ENCODE data around the gene CCDC141. TPM values are rescaled to one million over a fixed set of nuclear protein-coding genes. Genes with fewer than 3 reads are reported as not detected.
"Not testable (repeated sequence)": the region's sequence is repeated elsewhere in the genome, so short reads cannot be mapped to it uniquely, and the experiment has no call there.

CCDC141 gene, protein sequence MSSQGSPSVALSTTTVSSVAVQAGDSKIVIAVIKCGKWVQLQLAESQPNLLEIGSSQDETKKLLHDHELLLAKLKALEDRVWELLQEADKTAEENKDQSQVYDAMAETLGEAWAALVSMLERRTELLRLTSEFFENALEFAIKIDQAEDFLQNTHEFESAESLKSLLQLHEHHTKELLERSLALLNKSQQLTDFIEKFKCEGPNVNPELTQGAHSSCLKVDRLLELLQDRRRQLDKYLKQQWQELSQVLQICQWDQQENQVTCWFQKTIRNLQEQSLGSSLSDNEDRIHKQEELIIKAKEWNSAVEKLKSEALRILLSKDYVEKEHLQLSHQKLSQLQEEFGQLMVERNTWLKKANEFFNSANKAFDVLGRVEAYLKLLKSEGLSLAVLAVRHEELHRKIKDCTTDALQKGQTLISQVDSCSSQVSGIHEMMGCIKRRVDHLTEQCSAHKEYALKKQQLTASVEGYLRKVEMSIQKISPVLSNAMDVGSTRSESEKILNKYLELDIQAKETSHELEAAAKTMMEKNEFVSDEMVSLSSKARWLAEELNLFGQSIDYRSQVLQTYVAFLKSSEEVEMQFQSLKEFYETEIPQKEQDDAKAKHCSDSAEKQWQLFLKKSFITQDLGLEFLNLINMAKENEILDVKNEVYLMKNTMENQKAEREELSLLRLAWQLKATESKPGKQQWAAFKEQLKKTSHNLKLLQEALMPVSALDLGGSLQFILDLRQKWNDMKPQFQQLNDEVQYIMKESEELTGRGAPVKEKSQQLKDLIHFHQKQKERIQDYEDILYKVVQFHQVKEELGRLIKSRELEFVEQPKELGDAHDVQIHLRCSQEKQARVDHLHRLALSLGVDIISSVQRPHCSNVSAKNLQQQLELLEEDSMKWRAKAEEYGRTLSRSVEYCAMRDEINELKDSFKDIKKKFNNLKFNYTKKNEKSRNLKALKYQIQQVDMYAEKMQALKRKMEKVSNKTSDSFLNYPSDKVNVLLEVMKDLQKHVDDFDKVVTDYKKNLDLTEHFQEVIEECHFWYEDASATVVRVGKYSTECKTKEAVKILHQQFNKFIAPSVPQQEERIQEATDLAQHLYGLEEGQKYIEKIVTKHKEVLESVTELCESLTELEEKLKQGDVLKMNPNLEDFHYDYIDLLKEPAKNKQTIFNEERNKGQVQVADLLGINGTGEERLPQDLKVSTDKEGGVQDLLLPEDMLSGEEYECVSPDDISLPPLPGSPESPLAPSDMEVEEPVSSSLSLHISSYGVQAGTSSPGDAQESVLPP (N-terminal part only)
- polyA plus RNA-seq = 0.70 TPM
- long read RNA-seq, donor 1 = 0 reads
- long read RNA-seq, donor 2 = 0 reads
- long read RNA-seq, donor 3 = 0 reads
- long read RNA-seq, donor 4 = 0 reads
- long read RNA-seq, donor 5 = 0 reads
- long read RNA-seq, donor 6 = 0 reads
- long read RNA-seq, donor 7 = 0 reads
- long read RNA-seq, donor 8 = 0 reads
- long read RNA-seq, donor 9 = 0 reads
- long read RNA-seq, donor 10 = 0 reads
- long read RNA-seq, donor 11 = 0 reads

DNA sequence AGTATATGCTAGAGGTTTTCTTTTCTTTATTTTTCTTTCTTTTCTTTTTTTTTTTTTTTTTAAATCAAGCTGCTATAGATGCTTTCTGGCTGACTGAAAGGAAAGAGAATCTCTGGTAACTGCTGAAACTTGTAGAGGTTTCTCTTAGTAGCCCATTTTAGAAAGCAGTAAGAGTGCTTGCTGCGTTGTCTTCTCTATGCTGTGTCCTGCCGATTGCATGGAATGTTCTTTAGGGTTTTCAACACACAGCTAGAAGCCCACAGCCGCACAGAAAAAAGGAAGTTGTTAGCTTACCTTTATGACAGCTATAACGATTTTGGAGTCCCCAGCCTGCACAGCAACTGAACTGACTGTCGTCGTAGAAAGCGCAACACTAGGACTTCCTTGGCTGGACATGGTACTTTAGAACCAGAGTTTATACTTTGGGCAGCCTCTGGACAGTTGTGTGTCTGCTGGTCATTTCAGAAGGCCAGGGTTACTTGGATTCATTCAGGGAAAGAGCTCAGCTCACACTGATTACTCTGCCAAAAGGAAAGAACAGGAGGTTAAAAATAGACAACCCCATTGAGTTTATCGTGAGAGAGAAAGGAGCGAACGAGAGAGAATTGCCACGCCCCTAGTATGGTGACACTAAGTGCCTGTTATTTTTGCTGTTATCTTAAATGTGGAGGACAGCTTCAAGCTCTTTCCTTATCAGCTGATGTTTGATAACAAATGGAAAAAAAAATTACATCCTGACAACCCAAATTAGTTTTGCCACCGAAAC lies at the start of gene CCDC141:
TSS of gene CCDC141 (minus strand) at position 592 of the 766 bp plus-strand sequence. CDS start at position 396, 196 bp downstream.
- WGBS (ENCODE audit: insufficient coverage, low lambda C conversion rate) = 25% methylated on average over 2 of the region's 12 CpGs
- peak within 1 kb of the TSS; percentile 37 for H3K4me3 ChIP-seq (ENCODE audit: low read length)
- peaks cover 5% of the 10 kb centered on the region for H3K36me3 ChIP-seq (ENCODE audit: control insufficient read depth, insufficient read depth, low read length)
- H3K27ac ChIP-seq (ENCODE audit: low read length) = peak within 1 kb of the TSS; percentile 30
- H3K4me1 ChIP-seq (ENCODE audit: control insufficient read depth, insufficient read depth, low read length) = peaks cover 19% of the 10 kb centered on the region
- H3K9me3 ChIP-seq (ENCODE audit: control insufficient read depth, low read depth, low read length) = no peaks in the 10 kb centered on the region
- peak in 1 of 2 donors; percentile 39 for DNase-seq
- H3K27me3 ChIP-seq (ENCODE audit: control insufficient read depth, insufficient read depth, low read length) = no peaks in the 10 kb centered on the region

DNA sequence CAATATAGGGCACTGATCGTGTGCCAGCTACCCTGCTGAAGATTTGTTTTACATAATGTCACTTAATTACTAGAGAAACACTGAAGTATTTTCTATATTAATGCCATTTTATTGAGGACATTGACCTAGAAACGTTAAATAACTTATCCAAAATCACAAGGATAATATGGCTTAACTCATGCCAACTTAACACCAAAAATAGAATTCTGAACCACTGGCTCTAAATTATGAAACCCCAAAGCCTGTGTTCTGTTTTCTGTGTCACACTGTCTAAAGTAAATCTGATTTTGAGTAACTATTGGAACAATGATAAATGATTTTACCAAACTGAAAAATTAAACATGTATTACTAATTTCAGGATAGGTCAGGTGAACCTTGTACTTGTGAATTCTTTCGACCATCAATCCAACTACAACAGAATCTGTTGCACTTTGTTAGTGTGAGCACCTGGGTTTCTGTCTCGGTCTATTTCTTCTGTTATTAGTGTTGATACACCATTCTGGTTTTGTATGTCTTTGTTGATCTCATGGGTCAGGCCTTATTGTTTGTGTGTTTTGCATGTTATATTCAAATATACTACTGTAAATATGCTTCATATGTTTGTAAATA lies 48.2 kb upstream of the CCDC141 start:
- no peaks in the 10 kb centered on the region for H3K36me3 ChIP-seq (ENCODE audit: control insufficient read depth, insufficient read depth, low read length)
- no peak overlapping the region for H3K4me3 ChIP-seq (ENCODE audit: low read length)
- peaks cover under 1% of the 10 kb centered on the region for H3K9me3 ChIP-seq (ENCODE audit: control insufficient read depth, low read depth, low read length)
- H3K27me3 ChIP-seq (ENCODE audit: control insufficient read depth, insufficient read depth, low read length) = no peaks in the 10 kb centered on the region
- H3K4me1 ChIP-seq (ENCODE audit: control insufficient read depth, insufficient read depth, low read length) = no peaks in the 10 kb centered on the region
- H3K27ac ChIP-seq (ENCODE audit: low read length) = no peak overlapping the region
- no peak for DNase-seq
- WGBS (ENCODE audit: insufficient coverage, low lambda C conversion rate) = 82% methylated on average over 2 of the region's 4 CpGs

DNA sequence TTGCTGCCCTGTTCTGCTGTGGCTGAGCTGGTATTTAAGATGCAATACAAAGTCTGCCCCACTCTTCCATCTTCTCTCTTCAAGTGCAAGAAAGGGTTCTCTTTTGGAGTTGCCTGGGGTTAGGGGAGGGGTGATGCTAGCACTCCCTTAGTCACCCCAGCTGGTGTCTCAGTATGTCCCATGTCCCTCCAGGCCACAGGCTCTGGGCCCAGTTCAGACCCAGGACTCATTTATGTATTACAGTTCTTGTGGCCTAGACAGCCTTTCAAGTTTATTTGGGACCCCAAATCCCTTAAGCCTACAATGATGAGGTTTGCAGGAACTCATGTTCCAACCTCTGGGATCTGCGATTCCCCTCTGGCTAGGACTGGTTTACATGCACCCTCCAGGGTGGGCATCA lies 47.2 kb upstream of the CCDC141 start:
- H3K9me3 ChIP-seq (ENCODE audit: control insufficient read depth, low read depth, low read length) = peaks cover 2% of the 10 kb centered on the region
- H3K27ac ChIP-seq (ENCODE audit: low read length) = no peak overlapping the region
- H3K27me3 ChIP-seq (ENCODE audit: control insufficient read depth, insufficient read depth, low read length) = no peaks in the 10 kb centered on the region
- H3K4me1 ChIP-seq (ENCODE audit: control insufficient read depth, insufficient read depth, low read length) = no peaks in the 10 kb centered on the region
- no peak overlapping the region for H3K4me3 ChIP-seq (ENCODE audit: low read length)
- H3K36me3 ChIP-seq (ENCODE audit: control insufficient read depth, insufficient read depth, low read length) = no peaks in the 10 kb centered on the region
- no CpG with 5 or more reads among the region's 1 CpG for WGBS (ENCODE audit: insufficient coverage, low lambda C conversion rate)
- no peak for DNase-seq

DNA sequence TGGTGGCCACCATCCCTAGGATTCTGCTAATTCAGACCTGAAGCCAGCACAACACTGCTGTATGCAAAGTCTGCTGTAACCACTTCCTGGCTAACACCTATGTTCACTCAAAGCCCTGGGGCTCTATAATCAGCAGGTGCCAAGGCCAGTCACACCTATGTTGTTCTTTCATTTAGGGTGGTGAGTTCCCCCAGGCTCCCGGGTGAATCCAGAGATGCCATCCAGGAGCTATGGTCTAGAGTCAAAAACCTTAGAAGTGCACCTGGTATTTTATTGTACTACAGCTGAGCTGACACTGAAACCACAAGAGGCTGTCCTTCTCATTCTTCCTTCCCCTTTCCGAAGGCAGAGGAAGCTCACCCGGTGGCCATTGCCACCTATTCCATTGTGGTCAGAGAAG lies 46.2 kb upstream of the CCDC141 start:
- no peak overlapping the region for H3K27ac ChIP-seq (ENCODE audit: low read length)
- H3K4me1 ChIP-seq (ENCODE audit: control insufficient read depth, insufficient read depth, low read length) = no peaks in the 10 kb centered on the region
- no CpG with 5 or more reads among the region's 3 CpGs for WGBS (ENCODE audit: insufficient coverage, low lambda C conversion rate)

DNA sequence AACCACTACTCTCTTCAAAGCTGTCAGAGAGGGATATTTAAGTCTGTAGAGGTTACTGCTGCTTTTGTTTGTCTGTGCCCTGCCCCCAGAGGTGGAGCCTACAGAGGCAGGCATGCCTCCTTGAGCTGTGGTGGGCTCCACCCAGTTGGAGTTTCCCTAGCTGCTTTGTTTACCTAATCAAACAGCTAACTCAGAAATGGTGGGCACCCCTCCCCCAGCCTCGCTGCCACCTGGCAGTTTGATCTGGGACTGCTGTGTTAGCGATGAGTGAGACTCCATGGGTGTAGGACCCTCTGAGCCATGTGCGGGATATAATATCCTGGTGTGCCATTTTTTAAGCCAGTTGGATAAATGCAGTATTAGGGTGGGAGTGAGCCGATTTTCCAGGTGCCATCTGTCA lies 43.0 kb upstream of the CCDC141 start:
- not testable (repeated sequence) for H3K27ac ChIP-seq (ENCODE audit: low read length); H3K4me1 ChIP-seq (ENCODE audit: control insufficient read depth, insufficient read depth, low read length); H3K27me3 ChIP-seq (ENCODE audit: control insufficient read depth, insufficient read depth, low read length); H3K36me3 ChIP-seq (ENCODE audit: control insufficient read depth, insufficient read depth, low read length); H3K9me3 ChIP-seq (ENCODE audit: control insufficient read depth, low read depth, low read length); H3K4me3 ChIP-seq (ENCODE audit: low read length); DNase-seq
- no CpG with 5 or more reads among the region's 4 CpGs for WGBS (ENCODE audit: insufficient coverage, low lambda C conversion rate)

More for the DNA sequence above, 46.2 kb upstream of the CCDC141 start:
- Histone ChIP-seq H3K36me3 (ENCODE audit: control insufficient read depth, insufficient read depth, low read length) (no peaks in the 10 kb centered on the region), H3K9me3 (ENCODE audit: control insufficient read depth, low read depth, low read length) (peaks cover 2% of the 10 kb centered on the region), H3K4me3 (ENCODE audit: low read length) (no peak overlapping the region), H3K27me3 (ENCODE audit: control insufficient read depth, insufficient read depth, low read length) (no peaks in the 10 kb centered on the region)
- no peak for DNase-seq

DNA sequence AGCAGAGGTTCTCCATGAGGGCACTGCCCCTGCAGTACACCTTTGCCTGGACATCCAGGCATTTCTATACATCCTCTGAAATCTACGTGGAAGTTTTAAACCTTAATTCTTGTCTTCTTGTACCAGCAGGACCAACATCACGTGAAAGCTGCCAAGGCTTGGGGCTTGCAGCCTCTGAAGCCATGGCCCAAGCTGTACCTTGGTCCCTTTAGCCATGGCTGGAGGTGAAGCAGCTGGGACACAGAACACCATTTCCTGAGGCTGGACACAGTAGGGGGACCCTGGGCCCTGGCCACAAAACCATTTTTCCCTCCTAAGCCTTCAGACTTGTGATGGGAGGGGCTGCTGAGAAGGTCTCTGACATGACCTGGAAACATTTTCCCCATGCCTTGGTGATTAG lies 32.8 kb upstream of the CCDC141 start:
- WGBS (ENCODE audit: insufficient coverage, low lambda C conversion rate) = no CpG with 5 or more reads among the region's 2 CpGs
- Histone ChIP-seq H3K4me3 (ENCODE audit: low read length) (no peak overlapping the region), H3K4me1 (ENCODE audit: control insufficient read depth, insufficient read depth, low read length) (no peaks in the 10 kb centered on the region), H3K36me3 (ENCODE audit: control insufficient read depth, insufficient read depth, low read length) (no peaks in the 10 kb centered on the region), H3K9me3 (ENCODE audit: control insufficient read depth, low read depth, low read length) (no peaks in the 10 kb centered on the region), H3K27ac (ENCODE audit: low read length) (no peak overlapping the region), H3K27me3 (ENCODE audit: control insufficient read depth, insufficient read depth, low read length) (no peaks in the 10 kb centered on the region)
- DNase-seq = no peak

DNA sequence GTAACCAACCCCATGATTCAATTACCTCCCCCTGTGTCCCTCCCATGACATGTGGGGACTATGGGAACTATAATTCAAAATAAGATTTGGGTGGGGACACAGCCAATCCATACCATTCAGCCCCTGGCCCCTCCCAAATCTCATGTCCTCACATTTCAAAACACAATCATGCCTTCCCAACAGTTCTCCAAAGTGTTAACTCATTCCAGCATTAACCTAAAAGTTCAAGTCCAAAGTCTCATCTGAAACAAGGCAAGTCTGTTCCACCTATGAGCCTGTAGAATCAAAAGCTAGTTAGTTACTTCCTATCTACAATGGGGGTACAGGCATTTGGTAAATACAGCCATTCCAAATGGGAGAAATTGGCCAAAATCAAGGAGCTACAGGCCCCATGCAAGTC lies 32.0 kb upstream of the CCDC141 start:
- no peak for DNase-seq

DNA sequence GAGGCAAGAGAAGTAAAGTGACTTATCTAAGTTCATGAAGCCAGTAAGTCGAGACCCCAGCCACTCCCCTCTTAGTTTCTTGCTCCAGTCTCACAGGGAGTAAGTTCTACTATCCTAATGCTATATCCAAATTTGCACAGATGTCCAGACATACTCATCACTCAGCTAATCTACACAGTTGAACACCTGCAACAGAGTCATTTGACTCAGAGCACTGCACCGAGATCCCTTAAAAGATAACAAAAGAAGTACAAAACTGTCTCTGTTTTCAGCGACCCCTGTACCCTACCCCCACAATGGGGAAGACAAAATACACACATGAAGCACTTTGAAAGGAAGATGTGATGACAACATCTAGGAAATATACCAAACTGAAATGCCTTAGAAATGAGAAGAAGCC lies 22.6 kb upstream of the CCDC141 start:
- Histone ChIP-seq H3K27me3 (ENCODE audit: control insufficient read depth, insufficient read depth, low read length) (no peaks in the 10 kb centered on the region), H3K4me3 (ENCODE audit: low read length) (no peak overlapping the region), H3K4me1 (ENCODE audit: control insufficient read depth, insufficient read depth, low read length) (no peaks in the 10 kb centered on the region), H3K27ac (ENCODE audit: low read length) (no peak overlapping the region), H3K36me3 (ENCODE audit: control insufficient read depth, insufficient read depth, low read length) (no peaks in the 10 kb centered on the region), H3K9me3 (ENCODE audit: control insufficient read depth, low read depth, low read length) (peaks cover under 1% of the 10 kb centered on the region)
- no peak for DNase-seq
- WGBS (ENCODE audit: insufficient coverage, low lambda C conversion rate) = 100% methylated on average over 1 of the region's 3 CpGs

More for the DNA sequence above, 32.0 kb upstream of the CCDC141 start:
- no peaks in the 10 kb centered on the region for H3K4me1 ChIP-seq (ENCODE audit: control insufficient read depth, insufficient read depth, low read length)
- no peaks in the 10 kb centered on the region for H3K9me3 ChIP-seq (ENCODE audit: control insufficient read depth, low read depth, low read length)
- H3K36me3 ChIP-seq (ENCODE audit: control insufficient read depth, insufficient read depth, low read length) = no peaks in the 10 kb centered on the region
- no peak overlapping the region for H3K4me3 ChIP-seq (ENCODE audit: low read length)
- no peaks in the 10 kb centered on the region for H3K27me3 ChIP-seq (ENCODE audit: control insufficient read depth, insufficient read depth, low read length)
- no peak overlapping the region for H3K27ac ChIP-seq (ENCODE audit: low read length)

DNA sequence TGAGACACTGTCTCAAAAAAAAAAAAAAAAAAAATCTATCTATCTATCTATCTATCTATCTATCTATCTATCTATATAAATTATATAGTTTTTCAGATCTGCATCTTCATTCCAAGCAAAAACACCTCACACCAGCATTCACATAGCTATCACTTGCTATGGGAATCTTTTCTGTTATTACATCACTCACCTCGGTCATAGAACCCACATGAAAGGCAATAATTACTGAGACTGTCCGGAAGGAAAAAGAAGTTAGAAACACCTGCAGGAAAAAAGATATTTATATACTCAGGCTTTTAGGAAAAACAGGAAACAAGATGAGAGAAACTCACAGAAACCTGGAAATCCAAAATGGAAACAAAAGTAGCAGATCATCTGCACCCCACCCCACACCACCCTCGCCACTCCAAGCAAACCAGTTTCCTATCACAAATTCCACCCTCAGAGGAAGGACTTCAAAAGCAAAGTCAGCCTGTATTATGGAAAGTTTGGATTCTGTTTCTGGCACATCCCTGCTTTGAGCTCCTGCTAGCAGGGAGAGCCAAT lies 21.9 kb upstream of the CCDC141 start:
- WGBS (ENCODE audit: insufficient coverage, low lambda C conversion rate) = no CpG with 5 or more reads among the region's 3 CpGs
- no peak overlapping the region for H3K27ac ChIP-seq (ENCODE audit: low read length)
- DNase-seq = no peak
- no peak overlapping the region for H3K4me3 ChIP-seq (ENCODE audit: low read length)
- H3K27me3 ChIP-seq (ENCODE audit: control insufficient read depth, insufficient read depth, low read length) = no peaks in the 10 kb centered on the region
- H3K36me3 ChIP-seq (ENCODE audit: control insufficient read depth, insufficient read depth, low read length) = no peaks in the 10 kb centered on the region
- no peaks in the 10 kb centered on the region for H3K4me1 ChIP-seq (ENCODE audit: control insufficient read depth, insufficient read depth, low read length)
- H3K9me3 ChIP-seq (ENCODE audit: control insufficient read depth, low read depth, low read length) = peaks cover 3% of the 10 kb centered on the region

All from large intestine (tissue), 12 donors.